Measurements from ENCODE around the gene IFT25. TPM values are rescaled to one million over a fixed set of nuclear protein-coding genes. Genes with fewer than 3 reads are reported as not detected.

The IFT25 gene
- total RNA-seq, 4 donors from 2014 or later: 2.4 to 9.1 (median 2.9) TPM

GRCh38 chr1:53943490-53944043 lies 1.9 kb downstream of the IFT25 start:
- DNase-seq (no peak), ATAC-seq (no peak)
- no peak overlapping the region for H3K4me3 ChIP-seq
- H3K4me1 ChIP-seq: peaks cover 8 to 19% of the 10 kb centered on the region in 2 donors
- in situ Hi-C loops (cut with MboI; ENCODE audit: low sequenced_read_pairs in 4 of 4): loop anchor here in 2 of 4 donors (10.0 kb wide), 1 partner anchor 59 kb away; the partner anchor contains the start of gene YIPF1 (in 2 of the 2)
- H3K36me3 ChIP-seq: no peaks in the 10 kb centered on the region
- no peaks in the 10 kb centered on the region for H3K9me3 ChIP-seq
- no peak overlapping the region for H3K27ac ChIP-seq
- intact Hi-C loops (cut with DNase I; ENCODE audit: low total_unique reads): loop anchor here (2.0 to 10.0 kb wide), 2 partner anchors 109 to 601 kb away; partner anchors contain the start of genes ACOT11, TCEANC2 and TMEM59
- H3K27me3 ChIP-seq: no peaks in the 10 kb centered on the region
- TF ChIP-seq POLR2A (IDR thresholded peaks at IDR 0.05): no peak
- TF ChIP-seq, protein P1, sequence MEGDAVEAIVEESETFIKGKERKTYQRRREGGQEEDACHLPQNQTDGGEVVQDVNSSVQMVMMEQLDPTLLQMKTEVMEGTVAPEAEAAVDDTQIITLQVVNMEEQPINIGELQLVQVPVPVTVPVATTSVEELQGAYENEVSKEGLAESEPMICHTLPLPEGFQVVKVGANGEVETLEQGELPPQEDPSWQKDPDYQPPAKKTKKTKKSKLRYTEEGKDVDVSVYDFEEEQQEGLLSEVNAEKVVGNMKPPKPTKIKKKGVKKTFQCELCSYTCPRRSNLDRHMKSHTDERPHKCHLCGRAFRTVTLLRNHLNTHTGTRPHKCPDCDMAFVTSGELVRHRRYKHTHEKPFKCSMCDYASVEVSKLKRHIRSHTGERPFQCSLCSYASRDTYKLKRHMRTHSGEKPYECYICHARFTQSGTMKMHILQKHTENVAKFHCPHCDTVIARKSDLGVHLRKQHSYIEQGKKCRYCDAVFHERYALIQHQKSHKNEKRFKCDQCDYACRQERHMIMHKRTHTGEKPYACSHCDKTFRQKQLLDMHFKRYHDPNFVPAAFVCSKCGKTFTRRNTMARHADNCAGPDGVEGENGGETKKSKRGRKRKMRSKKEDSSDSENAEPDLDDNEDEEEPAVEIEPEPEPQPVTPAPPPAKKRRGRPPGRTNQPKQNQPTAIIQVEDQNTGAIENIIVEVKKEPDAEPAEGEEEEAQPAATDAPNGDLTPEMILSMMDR (IDR thresholded peaks at IDR 0.05 in 4 of 5, conservative IDR thresholded peaks at IDR 0.05 in 1 of 5): no peak

GRCh38 chr1:53943090-53943489 lies 2.4 kb downstream of the IFT25 start:
- in situ Hi-C loops (cut with MboI; ENCODE audit: low sequenced_read_pairs in 4 of 4): loop anchor here in 2 of 4 donors (10.0 kb wide), 1 partner anchor 58 kb away; the partner anchor contains the start of gene YIPF1 (in 2 of the 2)

GRCh38 chr1:53942127-53942957 lies 3.2 kb downstream of the IFT25 start:
- Histone ChIP-seq H3K36me3 (no peaks in the 10 kb centered on the region), H3K9me3 (no peaks in the 10 kb centered on the region), H3K4me3 (no peak overlapping the region), H3K27me3 (no peaks in the 10 kb centered on the region), H3K4me1 (peaks cover 7 to 17% of the 10 kb centered on the region in 2 donors), H3K27ac (no peak overlapping the region)
- in situ Hi-C loops (cut with MboI; ENCODE audit: low sequenced_read_pairs in 4 of 4): loop anchor here in 2 of 4 donors (10.0 kb wide), 1 partner anchor 58 kb away; the partner anchor contains the start of gene YIPF1 (in 2 of the 2)
- DNase-seq (no peak), ATAC-seq (no peak)
- TF ChIP-seq POLR2A (IDR thresholded peaks at IDR 0.05): no peak
- TF ChIP-seq, protein P1 (IDR thresholded peaks at IDR 0.05 in 4 of 5, conservative IDR thresholded peaks at IDR 0.05 in 1 of 5): no peak
- intact Hi-C loops (cut with DNase I; ENCODE audit: low total_unique reads): loop anchor here (10.0 kb wide), 1 partner anchor 602 kb away; the partner anchor contains the start of gene ACOT11

More at GRCh38 chr1:53943090-53943489, 2.4 kb downstream of the IFT25 start:
- peaks cover 8 to 19% of the 10 kb centered on the region in 2 donors for H3K4me1 ChIP-seq
- no peaks in the 10 kb centered on the region for H3K36me3 ChIP-seq
- H3K27ac ChIP-seq: no peak overlapping the region
- no peaks in the 10 kb centered on the region for H3K9me3 ChIP-seq
- intact Hi-C loops (cut with DNase I; ENCODE audit: low total_unique reads): loop anchor here (10.0 kb wide), 1 partner anchor 602 kb away; the partner anchor contains the start of gene ACOT11
- TF ChIP-seq, protein P1 (IDR thresholded peaks at IDR 0.05 in 4 of 5, conservative IDR thresholded peaks at IDR 0.05 in 1 of 5): no peak
- TF ChIP-seq POLR2A (IDR thresholded peaks at IDR 0.05): no peak
- DNase-seq: no peak
- no peak overlapping the region for H3K4me3 ChIP-seq
- no peak for ATAC-seq
- no peaks in the 10 kb centered on the region for H3K27me3 ChIP-seq

GRCh38 chr1:53938136-53938830 lies 7.2 kb downstream of the IFT25 start:
- H3K27ac ChIP-seq: no peak overlapping the region
- no peak overlapping the region for H3K4me3 ChIP-seq
- in situ Hi-C loops (cut with MboI; ENCODE audit: low sequenced_read_pairs in 4 of 4): no loop called here
- ATAC-seq: no peak
- no peaks in the 10 kb centered on the region for H3K4me1 ChIP-seq
- intact Hi-C loops (cut with DNase I; ENCODE audit: low total_unique reads): no loop called here
- no peaks in the 10 kb centered on the region for H3K36me3 ChIP-seq
- no peak for DNase-seq
- H3K9me3 ChIP-seq: no peaks in the 10 kb centered on the region
- TF ChIP-seq POLR2A (IDR thresholded peaks at IDR 0.05): no peak
- TF ChIP-seq, protein P1 (IDR thresholded peaks at IDR 0.05 in 4 of 5, conservative IDR thresholded peaks at IDR 0.05 in 1 of 5): no peak
- no peaks in the 10 kb centered on the region for H3K27me3 ChIP-seq
